Lower lobe of right lung (tissue), 2 donors: ENCODE measurements around the gene PPM1H. TPM values are rescaled to one million over a fixed set of nuclear protein-coding genes. Genes with fewer than 3 reads are reported as not detected.

Experiments
- ATAC-seq, 2 donors: fragments of 200-7000 bp; cut with Tn5 transposase; one replicate each; pipeline ENCODE4 v1.9.1; 2020 to 2022; ENCODE audit warnings: mild to moderate bottlenecking in 2 of 2, moderate library complexity in 2 of 2
- DNase-seq: peaks from one replicate; pipeline ENCODE4 v3.0.0-alpha.2; 2020
- H3K27ac ChIP-seq: fragments of 200-600 bp; one replicate; pipeline ENCODE4 v1.8.0; 2022
- H3K27me3 ChIP-seq: fragments of 200-600 bp; one replicate; pipeline ENCODE4 v1.8.0; 2022; ENCODE audit warnings: low read depth
- H3K36me3 ChIP-seq: fragments of 200-600 bp; one replicate; pipeline ENCODE4 v1.8.0; 2022; ENCODE audit warnings: mild to moderate bottlenecking
- H3K4me1 ChIP-seq: fragments of 200-600 bp; one replicate; pipeline ENCODE4 v1.8.0; 2022
- H3K4me3 ChIP-seq: fragments of 200-600 bp; one replicate; pipeline ENCODE4 v1.8.0; 2022; ENCODE audit warnings: mild to moderate bottlenecking
- H3K9me3 ChIP-seq: fragments of 200-600 bp; one replicate; pipeline ENCODE4 v1.8.0; 2022
- intact Hi-C: fragments of 100-400 bp; cut with DNase I; formaldehyde crosslinking; loops from one replicate; pipeline ENCODE4 v1.11.0; 2022
- total RNA-seq: library from RNA; stranded (reverse); fragmentation: NEBNext Ultra II Directional; extraction: Animal tissue kit (Norgen Biotek cat#: 25700); gene quantifications from one replicate; pipeline ENCODE4 v1.2.1, GENCODE V29; 2021
- TF ChIP-seq, protein P1 (sequence below): fragments of 200-600 bp; IDR thresholded peaks from one replicate; pipeline ENCODE4 v1.8.0; 2022; ENCODE audit warnings: antibody characterized with exemption, mild to moderate bottlenecking
- donor health status: DM: no; HTN: yes; CAD: no; lungs with severe emphysema.

PPM1H gene
- total RNA-seq, 1 donor from 2014 or later: 6.8 TPM

GRCh38 chr12:62805517-62805916 is 129.4 kb downstream of the PPM1H start:
- no peaks in the 10 kb centered on the region for H3K36me3 ChIP-seq
- ATAC-seq (no peak), DNase-seq (no peak)
- H3K27me3 ChIP-seq: no peaks in the 10 kb centered on the region
- H3K4me1 ChIP-seq: no peaks in the 10 kb centered on the region
- no peak overlapping the region for H3K4me3 ChIP-seq
- TF ChIP-seq, protein P1, sequence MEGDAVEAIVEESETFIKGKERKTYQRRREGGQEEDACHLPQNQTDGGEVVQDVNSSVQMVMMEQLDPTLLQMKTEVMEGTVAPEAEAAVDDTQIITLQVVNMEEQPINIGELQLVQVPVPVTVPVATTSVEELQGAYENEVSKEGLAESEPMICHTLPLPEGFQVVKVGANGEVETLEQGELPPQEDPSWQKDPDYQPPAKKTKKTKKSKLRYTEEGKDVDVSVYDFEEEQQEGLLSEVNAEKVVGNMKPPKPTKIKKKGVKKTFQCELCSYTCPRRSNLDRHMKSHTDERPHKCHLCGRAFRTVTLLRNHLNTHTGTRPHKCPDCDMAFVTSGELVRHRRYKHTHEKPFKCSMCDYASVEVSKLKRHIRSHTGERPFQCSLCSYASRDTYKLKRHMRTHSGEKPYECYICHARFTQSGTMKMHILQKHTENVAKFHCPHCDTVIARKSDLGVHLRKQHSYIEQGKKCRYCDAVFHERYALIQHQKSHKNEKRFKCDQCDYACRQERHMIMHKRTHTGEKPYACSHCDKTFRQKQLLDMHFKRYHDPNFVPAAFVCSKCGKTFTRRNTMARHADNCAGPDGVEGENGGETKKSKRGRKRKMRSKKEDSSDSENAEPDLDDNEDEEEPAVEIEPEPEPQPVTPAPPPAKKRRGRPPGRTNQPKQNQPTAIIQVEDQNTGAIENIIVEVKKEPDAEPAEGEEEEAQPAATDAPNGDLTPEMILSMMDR: no peak
- no peak overlapping the region for H3K27ac ChIP-seq
- intact Hi-C loops: no loop called here
- no peaks in the 10 kb centered on the region for H3K9me3 ChIP-seq

- no peak overlapping the region for H3K27ac ChIP-seq
- no peaks in the 10 kb centered on the region for H3K36me3 ChIP-seq
- no peaks in the 10 kb centered on the region for H3K4me1 ChIP-seq
- no peak overlapping the region for H3K4me3 ChIP-seq
- no peaks in the 10 kb centered on the region for H3K9me3 ChIP-seq
- TF ChIP-seq, protein P1: no peak
- DNase-seq (no peak), ATAC-seq (no peak)
- intact Hi-C loops: no loop called here
- H3K27me3 ChIP-seq: no peaks in the 10 kb centered on the region
Observed at GRCh38 chr12:62803756-62804155, 131.2 kb downstream of the PPM1H start.

GRCh38 chr12:62802984-62803383 is 132.0 kb downstream of the PPM1H start:
- intact Hi-C loops: no loop called here
- TF ChIP-seq, protein P1: no peak

DNA sequence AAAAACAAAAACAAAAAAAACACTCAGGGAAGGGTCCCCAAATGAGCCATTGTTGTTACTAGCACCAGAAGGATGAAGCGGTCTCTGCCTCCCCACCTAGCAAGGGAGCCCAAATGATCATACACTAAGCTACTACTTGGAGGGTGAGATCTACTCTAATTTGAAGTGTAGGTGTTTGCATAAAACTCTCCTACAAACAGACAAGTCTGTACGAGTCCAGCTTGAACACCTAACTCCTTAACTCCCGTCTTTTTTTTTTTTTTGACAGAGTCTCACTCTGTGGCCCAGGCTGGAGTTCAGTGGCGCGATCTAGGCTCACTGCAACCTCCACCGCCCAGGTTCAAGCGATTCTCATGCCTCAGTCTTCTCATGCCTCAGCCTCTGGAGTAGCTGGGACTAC is 132.6 kb downstream of the PPM1H start:
- H3K36me3 ChIP-seq: no peaks in the 10 kb centered on the region
- TF ChIP-seq, protein P1: no peak
- H3K27me3 ChIP-seq: no peaks in the 10 kb centered on the region
- no peak overlapping the region for H3K4me3 ChIP-seq
- DNase-seq: no peak
- ATAC-seq: no peak
- no peaks in the 10 kb centered on the region for H3K9me3 ChIP-seq
- intact Hi-C loops: no loop called here
- H3K27ac ChIP-seq: no peak overlapping the region
- H3K4me1 ChIP-seq: no peaks in the 10 kb centered on the region

More at GRCh38 chr12:62802984-62803383, 132.0 kb downstream of the PPM1H start:
- H3K27me3 ChIP-seq: no peaks in the 10 kb centered on the region
- no peaks in the 10 kb centered on the region for H3K4me1 ChIP-seq
- no peaks in the 10 kb centered on the region for H3K9me3 ChIP-seq
- no peak for ATAC-seq
- no peak overlapping the region for H3K4me3 ChIP-seq
- no peak for DNase-seq
- H3K27ac ChIP-seq: no peak overlapping the region
- H3K36me3 ChIP-seq: no peaks in the 10 kb centered on the region

DNA sequence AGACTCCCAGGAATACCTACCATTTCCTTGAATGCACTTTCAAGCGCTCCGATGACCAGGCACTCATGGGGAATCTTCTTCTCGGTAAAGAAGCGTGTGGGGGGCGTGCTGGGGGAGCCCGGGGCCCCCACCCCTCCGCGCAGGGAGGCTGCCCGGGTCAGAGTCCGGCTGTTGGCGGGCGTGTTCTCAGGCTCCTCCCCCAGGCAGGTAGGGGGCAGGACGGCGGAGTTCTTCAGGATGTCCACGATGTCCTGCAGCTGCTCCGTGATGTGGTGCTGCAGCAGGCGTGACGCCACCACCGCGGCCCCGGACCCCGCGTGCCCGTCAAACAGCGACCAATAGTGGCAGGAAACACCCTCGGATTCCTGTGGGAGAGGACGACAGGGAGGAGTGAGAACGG is 133.2 kb downstream of the PPM1H start:
- H3K4me1 ChIP-seq: no peaks in the 10 kb centered on the region
- DNase-seq (no peak), ATAC-seq (peak in 1 of 2 donors; percentile 27)
- no peak overlapping the region for H3K27ac ChIP-seq
- no peaks in the 10 kb centered on the region for H3K9me3 ChIP-seq
- no peaks in the 10 kb centered on the region for H3K27me3 ChIP-seq
- intact Hi-C loops: no loop called here
- no peak overlapping the region for H3K4me3 ChIP-seq
- TF ChIP-seq, protein P1: no peak
- H3K36me3 ChIP-seq: no peaks in the 10 kb centered on the region
